GM18502 (cell line): ENCODE results near the gene LMCD1.

Source experiments
- ATAC-seq: cut with Tn5 transposase; IDR thresholded peaks from one replicate; pipeline ENCODE4 v1.9.1; 2021; ENCODE audit warnings: mild to moderate bottlenecking; ENCODE audit not compliant: unreplicated experiment, poor library complexity

LMCD1 gene

DNA sequence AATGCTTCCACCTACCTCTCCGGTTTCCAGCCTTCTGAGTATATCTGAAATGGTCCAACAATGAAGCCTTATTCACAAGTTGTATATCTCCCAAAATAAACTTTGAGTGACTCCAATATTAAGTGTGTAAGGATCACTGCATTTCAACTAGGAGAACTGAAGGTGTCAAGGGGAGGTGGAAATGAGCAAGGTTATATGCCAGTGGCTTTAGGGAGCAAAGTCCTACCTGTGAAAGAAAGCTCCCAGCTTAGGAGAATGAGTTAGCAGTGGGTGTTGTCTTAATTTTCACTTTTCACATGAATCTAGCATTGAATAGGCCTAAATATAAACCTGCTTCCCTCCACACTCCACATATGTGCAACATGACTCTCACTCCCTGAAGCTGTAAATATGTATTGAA is 29.0 kb downstream of the LMCD1 start:
- ATAC-seq, result no peak

DNA sequence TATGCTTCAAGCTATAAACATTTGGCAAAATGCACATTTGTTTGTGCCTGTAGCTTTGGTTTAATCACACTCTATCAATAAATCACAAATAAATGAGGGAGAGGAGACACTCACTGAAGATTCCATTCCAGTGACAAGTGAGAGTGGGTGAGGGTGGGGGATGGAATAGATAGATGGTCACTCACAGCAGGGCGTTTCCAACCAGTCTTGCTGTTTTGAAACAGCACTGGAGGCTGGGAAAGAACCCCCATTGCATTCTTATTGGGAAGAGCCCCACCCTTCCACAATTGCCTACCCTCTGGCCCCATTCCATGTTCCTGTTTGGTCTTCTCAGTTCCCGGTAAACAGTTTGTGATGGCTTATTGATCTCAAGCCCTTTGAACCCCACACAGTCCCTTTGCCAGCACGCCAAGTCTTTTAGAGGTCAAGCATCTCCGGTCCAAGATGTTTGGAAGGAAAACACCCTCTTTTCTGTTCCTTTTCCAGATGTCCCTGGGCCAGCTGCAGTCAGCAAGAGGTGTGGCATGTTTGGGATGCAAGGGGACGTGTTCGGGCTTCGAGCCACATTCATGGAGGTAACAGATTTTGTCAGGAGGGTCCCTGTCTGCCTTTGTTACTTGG is 30.7 kb downstream of the LMCD1 start:
- no peak for ATAC-seq

DNA sequence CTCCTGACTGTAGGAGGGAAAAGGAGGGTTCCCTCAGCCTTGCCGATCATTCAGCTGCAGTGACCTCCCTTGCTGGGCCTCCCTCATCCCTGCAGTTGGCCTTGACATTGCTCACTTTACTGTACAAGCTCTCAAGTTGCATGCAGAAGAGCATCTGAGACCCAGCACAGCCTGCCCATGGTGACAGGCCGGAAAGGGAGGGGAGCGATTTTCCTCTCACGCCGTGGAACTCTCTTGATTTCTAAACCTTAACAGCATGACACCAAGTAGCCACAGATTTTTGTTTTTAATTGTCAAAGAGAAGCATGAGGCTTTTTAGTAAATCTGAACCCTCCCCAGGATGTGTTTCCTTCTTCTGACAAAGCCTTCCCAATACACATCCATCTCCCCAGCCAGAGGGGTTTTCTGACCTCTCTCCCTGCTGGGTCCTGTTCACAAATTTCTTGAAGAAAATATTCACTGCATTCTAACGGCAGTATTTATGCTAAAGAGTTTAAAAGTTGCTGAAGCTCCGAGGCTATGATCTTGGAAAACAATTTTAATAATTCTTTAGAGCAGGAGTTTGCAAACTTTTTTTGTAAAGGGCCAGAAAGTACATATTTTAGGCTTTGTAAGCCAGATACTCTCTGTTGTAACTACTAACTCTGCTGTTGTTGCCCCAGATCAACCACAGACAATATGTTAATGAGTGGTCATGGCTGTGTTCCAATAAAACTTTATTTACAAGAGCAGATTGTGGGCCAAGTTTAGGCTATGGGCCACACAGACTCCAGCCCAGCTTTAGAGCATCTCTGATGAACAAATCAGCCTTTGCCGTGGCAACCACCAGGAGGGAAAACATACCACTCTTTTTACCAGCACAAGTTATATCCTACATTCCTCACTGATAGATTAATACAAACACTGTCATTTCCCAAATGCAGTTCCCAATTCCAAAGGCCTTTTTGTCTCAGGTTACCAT is 34.8 kb downstream of the LMCD1 start:
- no peak for ATAC-seq

DNA sequence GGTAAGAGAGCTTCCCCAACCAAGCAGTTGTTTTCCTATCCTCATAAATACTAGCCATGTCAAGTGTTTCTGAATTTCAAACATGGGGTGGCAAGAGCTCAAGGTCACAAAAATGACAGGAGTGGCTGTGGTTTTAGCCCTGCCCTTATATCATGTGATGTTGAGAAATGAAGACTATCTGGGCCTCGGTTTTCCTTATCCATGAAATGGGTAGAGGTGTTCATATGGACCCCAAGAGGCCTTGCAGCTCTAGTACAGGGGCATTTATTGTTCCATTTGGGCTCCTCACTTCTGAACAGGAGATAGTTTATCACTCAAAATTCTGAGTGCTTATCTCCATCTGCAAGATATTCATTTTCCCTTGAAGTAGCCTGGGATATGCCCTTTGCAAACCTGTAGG is 35.8 kb downstream of the LMCD1 start:
- ATAC-seq, result no peak

DNA sequence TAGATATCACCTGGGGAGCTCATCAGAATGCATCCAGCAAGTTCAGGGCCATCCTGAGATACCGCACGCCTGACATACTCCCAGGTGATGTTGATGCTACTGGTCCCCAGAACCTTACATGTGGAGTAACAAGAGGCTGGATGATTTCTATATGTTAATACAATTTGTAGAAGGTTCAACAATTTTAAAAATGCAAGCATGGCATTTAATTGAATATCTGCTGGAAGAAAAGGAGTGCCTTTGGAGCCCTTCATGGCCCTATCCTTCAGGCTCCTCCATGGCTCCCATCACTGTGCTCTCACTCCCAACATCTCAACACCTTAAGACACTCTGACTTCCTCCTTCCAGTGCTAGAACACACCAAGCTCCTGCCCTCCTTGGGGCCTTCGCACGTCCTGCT is 36.6 kb downstream of the LMCD1 start:
- no peak for ATAC-seq

DNA sequence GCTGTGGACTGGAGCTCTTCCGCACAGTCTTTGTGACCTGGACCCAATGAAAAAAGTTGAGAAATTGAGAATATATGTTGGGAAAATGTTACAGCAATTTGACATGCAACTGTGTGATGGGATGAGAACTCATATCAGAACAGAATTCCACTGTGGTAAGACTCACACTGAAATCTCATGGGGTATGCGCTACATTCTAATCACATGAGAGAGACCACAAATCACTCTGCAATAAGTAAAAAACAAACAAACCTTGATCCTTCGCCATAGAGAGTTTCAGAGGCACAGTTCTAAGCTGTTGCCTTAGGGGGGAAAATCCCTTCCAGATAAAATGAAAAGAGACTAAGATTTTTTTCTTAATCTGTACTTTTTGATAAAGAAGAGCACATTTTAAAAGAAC is 37.3 kb downstream of the LMCD1 start:
- no peak for ATAC-seq

DNA sequence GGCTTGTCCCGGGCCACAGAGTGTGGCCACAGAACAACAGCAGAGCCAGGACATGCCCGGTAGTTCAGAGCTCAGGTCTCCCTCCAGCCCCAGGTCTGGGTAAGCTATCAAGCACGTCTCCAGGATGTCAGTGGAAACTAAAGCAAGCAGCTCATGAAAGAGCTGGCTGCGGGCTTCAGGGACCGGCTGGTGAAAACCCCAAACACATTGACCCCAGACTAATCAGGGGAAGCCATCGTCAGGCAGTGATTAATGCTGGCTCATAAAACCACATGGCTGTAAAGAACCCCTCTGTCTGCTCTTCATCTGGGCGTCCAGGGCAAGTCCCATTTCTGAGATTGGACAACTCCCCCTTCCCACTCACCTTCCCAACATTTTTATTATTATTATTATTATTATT is 37.8 kb downstream of the LMCD1 start:
- no peak for ATAC-seq

DNA sequence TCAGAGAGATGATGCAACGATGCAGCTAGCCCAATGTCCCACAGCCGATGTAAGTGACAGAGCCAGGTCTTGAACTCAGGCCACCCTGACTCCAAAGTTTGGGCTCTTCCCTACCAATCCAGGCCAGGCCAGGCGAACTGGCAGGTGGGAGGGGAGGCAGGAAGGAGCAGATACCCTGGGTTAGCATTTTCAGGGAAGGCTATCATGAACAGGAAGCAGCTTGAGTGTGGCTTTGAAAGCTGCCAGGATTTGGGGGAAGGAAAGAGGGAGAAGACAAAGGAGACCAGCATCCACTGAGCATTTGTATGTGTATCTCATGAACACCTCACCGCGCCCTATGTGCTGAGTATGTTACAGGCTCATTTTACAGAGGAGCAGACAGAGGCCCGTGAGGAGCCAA is 38.8 kb downstream of the LMCD1 start:
- ATAC-seq, result no peak

DNA sequence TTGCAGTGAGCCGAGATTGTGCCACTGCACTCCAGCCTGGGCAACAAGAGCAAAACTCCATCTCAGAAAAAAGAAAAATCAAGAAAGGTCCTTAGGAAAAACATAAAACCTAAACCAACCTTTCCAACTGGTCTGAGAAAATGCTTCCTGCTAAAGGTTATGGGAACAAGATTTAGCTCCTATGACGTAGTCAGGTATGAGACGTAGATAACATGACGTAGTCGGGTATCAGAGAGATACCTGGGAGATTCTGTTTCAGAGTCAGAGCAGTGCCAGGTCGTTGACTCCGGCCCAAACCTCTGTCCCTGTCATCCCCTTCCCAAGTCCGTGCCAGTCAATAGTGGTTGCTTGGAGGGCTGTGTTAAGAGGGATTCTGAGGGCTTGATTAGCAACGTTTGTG is 39.9 kb downstream of the LMCD1 start:
- ATAC-seq, result no peak

DNA sequence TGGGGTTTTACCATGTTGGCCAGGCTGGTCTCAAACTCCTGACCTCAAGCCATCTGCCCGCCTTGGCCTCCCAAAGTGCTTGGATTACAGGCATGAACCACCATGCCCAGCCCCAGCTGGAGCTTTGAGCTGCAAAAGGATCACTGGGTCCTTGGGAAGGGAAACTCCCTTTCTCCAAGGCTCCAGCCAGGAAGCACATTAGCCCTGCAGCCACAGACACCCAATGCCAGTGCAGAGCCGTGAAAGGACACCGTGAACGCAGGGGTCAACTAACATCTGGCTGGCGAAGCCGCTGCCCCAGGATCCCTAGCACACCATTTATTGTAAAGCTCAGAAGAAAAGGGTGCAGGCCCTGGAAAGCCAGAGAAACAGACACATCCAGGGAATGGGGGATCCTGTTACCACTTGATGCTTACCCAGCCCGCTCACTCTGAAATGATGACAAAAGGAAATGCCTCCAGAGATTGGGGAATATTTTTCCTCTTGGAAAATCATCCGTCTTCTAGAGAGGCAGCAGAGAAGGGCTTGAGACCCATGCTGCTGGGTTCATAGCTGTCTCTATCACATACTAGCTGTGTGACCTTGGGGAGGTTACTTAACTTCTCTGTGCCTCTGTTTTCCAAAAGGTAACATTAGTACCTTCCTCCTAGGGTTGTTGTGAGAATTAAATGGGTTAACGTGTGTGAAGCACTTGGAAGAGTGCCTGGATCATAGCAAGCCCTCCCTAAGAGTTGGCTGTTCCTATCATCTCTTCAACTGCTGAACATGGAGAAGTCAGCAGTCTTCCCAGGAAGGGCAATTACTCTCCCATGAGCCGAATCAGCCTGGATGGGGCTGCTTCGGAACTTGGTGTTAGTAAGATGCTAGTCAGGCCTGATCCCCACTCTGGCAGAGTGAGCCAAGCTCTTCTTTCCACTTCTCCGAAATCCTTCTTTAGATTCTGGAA is 40.8 kb downstream of the LMCD1 start:
- no peak for ATAC-seq

DNA sequence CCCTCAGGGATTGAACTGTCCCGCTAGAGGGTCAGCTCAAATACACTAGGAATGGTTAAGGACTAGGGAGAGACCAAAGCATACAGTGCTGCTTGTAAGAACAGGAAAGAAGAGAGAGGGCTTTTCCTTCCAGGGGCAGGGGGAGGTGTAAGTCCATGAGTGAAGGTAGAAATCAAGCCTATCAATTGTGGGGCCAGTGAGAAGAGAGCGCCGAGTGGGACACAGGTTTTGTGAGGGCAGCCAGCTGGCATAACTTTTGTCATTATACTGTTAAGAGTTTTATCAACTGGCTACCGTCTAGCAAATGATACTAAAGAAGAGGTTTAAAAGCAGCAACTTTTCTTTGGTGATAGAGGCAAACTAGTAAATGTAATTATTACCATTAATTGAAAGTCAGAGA is 45.0 kb downstream of the LMCD1 start:
- no peak for ATAC-seq

DNA sequence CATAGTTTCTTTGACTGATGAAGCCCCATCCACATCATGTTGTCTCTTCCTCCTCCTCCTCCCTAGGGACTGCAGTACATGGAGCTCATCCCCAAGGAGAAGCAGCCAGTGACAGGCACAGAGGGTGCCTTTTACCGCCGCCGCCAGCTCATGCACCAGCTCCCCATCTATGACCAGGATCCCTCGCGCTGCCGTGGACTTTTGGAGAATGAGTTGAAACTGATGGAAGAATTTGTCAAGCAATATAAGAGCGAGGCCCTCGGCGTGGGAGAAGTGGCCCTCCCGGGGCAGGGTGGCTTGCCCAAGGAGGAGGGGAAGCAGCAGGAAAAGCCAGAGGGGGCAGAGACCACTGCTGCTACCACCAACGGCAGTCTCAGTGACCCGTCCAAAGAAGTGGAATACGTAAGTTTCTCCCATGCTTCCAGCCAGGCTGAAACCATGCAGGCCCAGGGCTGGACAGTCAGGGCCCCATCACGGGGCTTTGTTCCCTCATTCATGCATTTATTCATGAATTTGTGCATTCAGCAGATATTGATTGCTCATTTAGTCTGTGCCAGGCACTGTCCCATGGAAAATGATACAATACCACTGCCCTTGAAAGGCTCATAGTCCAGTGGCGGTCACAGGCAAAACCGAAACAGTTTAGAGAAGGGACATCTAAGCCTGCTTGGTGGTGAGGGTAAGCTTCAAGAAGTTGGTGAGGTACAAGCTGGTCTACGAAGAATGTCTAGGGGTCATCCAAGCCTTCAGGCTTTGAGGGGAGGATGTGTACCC is 47.1 kb downstream of the LMCD1 start:
- no peak for ATAC-seq

DNA sequence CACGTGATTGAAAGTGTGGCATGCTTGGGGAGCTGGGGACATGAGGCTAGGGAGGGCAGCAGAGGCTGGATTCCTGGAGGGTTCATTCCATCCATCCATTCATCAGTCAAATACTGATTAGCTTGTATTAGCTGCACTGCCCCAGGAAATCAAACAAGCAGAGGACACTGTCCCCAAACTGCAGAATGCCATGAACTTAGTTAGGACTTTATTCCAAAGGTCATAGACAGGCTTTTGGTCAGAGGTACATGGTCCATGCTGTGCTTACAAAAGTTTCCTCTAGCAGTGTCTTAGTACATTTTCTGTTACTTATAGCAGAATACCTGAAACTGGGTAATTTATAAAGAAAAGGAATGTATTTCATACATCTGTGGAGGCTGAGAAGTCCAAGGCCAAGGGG is 47.7 kb downstream of the LMCD1 start:
- no peak for ATAC-seq

DNA sequence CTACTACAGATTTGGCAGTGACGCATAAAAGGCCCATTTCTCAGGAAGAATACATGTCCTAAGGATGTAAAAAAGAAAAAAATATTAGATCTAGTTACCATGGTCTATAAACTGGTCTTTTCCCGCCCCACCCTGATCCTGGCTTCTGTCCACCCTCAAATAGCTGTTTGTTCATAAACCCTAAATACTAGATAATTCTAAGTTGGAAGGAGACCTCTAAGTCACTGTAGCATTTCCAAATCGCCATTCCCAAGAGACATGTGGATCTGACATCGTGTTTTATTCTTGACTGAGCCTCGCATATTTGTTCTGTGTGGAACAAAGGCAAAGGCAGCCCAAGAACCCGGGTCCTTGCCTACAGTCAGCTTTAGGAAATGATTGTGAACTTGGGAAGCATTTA is 49.0 kb downstream of the LMCD1 start:
- no peak for ATAC-seq

DNA sequence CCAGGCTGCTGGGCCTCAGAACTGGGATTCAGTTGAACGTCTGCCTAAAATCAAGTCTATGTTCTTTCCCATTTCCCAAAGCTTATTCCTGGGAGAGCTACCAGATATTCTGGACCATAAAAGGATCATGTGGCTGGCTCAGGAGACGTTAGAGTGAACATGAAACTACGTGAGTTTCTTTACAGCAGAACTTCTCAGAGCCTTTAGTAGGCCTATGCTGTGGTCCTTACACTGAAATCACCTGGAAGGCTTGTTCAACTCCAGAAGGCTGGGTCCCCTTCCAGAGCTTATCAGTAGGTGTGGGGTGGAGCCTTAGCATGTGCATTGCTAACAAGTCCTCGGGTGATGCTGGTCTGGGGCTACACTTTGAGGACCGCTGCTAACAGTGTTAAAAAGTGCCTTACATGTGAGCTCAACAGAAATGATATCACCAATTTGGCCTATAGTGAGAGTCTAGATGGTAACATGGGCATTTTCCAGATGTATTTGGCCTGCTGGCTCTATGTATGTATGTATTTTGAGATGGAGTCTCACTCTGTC is 50.7 kb downstream of the LMCD1 start:
- ATAC-seq, result no peak

DNA sequence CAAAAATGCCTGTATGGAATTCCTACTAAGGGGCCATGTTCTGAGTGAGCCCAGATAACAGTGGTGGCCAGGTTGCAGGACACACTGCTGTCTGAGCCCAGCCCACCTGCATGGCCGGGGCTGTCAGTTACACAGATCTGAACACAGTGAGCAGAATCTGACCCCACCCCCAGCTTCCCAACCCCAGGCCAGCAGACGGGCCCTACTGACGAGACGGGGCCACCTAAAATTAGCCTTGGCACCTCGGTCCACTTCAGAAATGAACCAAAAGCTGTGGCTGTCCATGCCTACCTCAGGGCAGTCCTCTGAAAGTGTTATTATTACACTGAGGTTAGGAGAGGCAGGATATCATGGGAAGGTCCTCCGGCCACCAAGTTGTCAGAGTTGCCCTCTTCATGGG is 51.8 kb downstream of the LMCD1 start:
- no peak for ATAC-seq

DNA sequence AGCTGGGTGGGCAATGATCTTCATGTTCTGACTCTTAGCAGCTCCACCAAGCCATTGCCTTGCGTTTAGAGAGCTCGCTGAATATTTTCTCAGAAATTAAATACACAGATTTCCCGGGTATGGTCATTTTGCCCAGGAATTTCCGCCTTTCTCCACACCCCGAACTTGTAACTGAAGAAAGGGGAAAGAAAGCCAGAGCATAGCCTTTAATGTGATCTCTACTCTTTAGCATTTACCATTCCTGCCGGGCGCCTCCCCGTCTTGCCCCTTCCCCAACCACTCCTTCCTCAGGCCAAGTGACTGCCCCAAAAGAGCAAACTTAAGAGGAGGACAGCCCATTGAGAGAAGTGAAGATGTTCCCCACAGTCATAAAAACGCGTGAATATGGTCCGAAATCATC is 53.1 kb downstream of the LMCD1 start:
- ATAC-seq, result no peak

DNA sequence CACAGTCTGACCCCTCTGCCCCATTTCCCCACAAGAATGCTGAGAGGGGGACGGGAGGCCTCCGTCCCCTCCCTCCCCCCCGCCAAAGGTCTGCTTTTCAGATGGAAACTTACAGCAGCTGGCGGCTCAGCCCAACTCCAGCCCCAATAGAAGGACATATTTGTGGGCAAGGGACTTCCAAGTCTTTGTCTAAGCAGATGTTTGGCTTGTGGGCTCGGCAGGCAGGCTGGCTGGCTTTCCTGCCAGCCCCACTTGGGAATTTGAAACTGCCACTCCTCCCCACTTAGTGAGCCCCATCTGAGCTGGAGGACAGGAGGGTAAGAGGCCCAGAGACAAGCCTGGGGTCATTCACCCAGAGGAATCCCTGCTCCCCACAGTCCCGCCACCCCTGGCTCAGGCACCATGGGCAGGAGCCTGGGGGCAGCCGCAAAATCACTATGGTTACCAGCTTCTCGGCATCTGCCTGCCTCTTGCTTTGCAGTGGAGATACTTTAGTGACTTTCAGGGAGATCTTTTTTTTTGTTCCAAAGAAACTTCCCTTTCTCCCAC is 53.6 kb downstream of the LMCD1 start:
- ATAC-seq, result no peak

DNA sequence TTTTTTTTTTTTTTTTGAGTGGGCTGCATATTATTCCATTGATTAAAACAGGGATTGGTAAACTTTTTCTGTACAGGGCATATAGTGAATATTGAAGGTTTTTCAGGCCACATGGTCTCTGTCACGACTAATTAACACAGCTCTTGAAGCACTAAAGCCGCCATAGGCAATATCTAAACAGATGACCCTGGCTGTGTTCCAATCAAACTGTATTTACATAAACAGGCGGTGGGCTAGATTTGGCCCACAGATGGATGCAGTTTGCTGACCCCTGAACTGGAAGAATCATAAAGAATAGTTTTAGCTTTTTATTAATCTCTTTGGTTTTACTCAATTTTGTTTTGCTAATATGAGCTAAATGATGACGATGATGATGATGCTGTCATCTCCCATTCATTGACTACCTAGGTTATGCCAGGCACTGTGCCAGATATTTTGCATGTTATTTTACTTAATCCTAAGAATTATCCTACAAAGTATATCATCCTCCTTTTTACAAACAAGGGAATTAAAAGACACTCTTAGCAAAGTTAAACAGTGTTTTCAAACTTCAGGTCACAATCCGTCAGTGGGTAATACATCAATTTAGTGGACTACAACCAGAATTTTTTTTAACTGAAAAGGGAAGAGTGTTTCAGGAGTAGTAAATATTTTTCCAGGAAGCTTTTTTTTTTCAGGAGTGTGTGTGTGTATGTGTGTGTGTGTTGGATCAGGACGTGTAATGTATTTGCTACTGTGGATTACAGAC is 54.3 kb downstream of the LMCD1 start:
- no peak for ATAC-seq
